HG02981 (cell line): Measurements from ENCODE around the gene CRADD.
"Not testable (repeated sequence)": the region's sequence is repeated elsewhere in the genome, so short reads cannot be mapped to it uniquely, and the experiment has no call there.

Experiments used
- ATAC-seq: cut with Tn5 transposase; IDR thresholded peaks from one replicate; pipeline ENCODE4 v1.9.1; 2021; ENCODE audit warnings: mild to moderate bottlenecking, moderate library complexity; ENCODE audit not compliant: unreplicated experiment

Gene CRADD

GRCh38 chr12:93754859-93755258, 77.7 kb downstream of the CRADD start:
- ATAC-seq: not testable (repeated sequence)

DNA sequence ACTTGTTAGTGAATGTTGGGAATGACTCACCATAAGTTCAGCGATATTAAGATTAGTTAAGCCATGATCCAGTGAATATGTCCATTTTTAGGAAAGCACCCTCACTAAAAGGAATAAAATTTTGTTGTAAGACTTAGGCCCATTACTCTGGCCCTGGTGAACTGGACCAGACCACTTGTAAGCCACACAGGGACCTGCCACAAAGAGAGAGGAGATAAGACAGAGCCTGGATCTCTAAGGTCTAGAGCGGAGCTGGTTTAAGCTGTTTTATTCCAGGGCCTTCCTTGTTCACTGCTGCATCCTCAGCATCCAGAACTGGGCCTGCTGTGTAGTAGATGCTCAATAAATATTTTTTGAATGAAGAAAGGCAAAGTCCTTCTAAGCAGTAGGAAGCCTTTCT, 79.1 kb downstream of the CRADD start:
- ATAC-seq: no peak

DNA sequence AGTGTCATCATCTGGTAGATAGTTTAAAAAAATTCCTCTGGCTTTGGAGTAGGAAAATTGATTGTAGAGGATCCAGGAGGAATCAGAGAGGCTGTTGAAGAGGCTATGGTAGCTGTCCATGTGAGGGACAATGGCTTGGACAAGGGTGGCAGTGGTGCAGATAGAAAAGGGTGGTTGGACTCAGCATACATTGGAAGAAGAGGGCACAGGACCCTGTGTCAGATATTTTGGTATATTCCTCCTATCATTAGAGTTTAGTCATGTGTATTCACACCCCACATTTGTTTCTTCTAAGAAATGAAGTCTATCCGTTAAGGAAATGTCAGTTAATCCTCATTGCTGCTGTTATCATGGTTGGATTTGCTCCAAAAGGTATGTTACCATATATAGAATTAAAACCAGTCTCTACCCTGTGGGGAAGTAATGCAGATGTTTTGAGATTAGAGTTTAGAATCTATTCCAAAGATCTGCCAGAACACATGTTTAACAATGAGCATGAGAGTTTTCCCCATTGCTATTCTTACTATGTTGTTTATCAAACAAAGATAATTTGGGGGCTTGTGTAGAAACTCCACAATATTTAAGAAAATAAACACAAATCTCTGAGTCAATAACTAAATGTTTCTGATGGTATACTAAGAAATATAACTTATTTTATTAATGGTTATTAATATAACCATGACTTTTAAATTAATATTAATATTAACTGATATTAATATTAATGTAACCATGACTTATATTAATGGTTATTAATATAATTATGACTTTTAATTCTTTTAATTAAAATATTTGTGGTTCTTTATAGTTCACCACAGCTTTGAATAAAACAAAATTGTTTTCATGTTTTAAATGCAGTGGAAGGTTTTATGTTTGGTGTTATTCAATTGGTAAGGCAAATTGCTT, 80.9 kb downstream of the CRADD start:
- no peak for ATAC-seq

DNA sequence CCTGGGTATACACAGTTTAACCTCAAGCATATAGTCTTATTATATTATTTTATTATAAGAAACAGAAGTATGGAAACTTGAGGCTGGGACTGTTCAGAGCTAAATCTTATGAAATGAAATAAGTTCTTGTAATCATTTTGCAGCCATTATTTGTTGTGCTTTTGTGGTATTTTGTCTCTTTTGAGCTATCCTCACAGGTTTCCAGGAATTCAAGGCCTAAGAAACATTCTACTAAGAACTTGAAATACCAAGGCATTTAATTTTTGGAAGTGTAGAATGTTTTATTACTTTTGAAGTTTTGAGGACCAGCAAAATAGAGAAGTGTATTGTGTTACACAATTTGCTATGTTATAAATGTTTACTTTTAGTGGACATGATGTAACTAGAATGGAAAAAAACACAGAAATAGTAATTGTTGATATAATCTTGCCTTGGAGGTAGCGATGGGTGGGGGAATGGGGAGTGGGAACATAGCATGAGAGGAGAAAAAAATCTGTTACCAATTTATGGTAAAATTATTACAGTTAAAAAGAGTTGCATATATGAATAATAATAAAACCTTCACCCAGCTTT, 81.7 kb downstream of the CRADD start:
- no peak for ATAC-seq

GRCh38 chr12:93759512-93760081, 82.4 kb downstream of the CRADD start:
- no peak for ATAC-seq

- ATAC-seq: no peak
Measured at GRCh38 chr12:93760275-93760875, 83.2 kb downstream of the CRADD start.

DNA sequence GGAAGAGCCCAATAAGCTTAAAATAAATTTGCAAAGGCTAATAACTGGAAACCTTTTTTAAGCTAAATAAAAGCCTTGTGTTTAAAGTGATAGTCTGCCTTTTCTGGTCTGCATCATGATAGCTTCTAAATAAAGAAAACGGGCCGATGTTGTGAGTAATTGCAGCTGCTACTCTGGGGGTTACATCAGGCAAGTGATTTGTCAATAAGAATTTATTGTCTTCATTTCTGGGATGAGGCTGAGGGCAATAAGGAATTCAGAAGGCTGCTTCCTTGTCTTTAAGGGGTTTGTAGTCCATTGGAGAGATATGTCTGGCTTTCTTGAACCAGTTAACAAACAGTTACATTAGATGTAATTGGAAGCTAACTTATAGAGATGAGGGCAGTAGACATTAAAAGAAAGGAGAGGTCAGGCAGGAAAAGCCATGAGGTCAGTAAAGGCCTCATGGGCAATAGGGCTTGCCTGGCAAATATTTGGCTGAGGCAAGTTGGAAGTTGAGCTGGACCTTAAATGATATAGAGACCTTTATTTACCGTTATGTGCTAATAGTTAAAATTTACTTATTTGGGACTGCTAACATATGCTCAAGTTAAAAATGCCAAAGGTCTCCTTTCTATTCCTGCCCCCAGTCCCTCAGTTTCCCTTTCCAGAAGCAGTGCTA, 85.0 kb downstream of the CRADD start:
- no peak for ATAC-seq

DNA sequence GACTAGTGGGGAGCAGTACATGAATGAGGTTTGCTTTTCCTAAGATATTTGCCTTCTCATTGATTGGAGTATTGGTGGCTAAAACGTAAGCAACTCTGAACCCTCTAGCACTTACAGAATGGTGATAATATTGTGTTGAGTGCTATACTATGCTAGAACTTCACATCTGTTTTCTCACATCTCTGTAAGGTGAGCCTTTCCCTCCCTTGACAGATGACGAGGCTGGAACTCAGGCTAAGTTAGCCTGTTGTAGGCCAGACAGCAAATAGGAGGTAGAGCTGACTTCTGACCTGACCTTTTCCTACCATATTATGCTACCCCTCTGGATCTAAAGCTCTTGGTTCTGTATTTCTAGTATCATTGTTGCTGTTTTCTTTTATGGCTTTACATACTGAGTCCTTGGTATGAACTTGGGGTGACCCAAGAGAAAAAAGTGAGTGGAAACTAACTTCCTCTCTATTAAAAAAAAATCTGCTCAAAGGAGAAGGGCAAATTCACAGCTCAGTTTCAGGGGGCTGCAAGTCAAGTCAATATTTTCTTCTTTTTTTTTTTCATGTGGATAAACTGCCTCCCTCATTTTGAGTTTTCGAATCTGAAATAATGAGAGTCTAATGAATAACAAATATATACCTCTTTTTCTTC, 85.9 kb downstream of the CRADD start:
- ATAC-seq: no peak

- ATAC-seq: no peak
Measured at GRCh38 chr12:93763746-93764147, 86.6 kb downstream of the CRADD start.

- ATAC-seq: no peak
Measured at GRCh38 chr12:93766371-93766770, 89.2 kb downstream of the CRADD start.

- ATAC-seq: no peak
Measured at GRCh38 chr12:93766796-93767523, 89.8 kb downstream of the CRADD start.

DNA sequence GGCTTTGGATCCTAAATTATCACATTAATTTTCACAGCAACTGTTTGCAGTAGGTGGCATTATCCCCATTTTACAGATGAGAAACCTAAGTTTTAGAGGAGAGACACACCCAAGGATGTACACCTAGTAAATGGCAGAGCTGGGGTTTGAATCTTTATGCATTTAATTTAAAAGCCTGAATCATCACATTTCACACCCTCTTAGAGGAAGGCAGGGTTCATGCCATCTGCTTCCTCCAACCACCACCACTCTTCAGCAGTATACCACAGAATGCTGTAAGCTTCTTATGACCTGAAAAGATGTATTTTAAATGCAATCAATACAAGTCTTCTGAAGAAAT, 90.3 kb downstream of the CRADD start:
- ATAC-seq: no peak

DNA sequence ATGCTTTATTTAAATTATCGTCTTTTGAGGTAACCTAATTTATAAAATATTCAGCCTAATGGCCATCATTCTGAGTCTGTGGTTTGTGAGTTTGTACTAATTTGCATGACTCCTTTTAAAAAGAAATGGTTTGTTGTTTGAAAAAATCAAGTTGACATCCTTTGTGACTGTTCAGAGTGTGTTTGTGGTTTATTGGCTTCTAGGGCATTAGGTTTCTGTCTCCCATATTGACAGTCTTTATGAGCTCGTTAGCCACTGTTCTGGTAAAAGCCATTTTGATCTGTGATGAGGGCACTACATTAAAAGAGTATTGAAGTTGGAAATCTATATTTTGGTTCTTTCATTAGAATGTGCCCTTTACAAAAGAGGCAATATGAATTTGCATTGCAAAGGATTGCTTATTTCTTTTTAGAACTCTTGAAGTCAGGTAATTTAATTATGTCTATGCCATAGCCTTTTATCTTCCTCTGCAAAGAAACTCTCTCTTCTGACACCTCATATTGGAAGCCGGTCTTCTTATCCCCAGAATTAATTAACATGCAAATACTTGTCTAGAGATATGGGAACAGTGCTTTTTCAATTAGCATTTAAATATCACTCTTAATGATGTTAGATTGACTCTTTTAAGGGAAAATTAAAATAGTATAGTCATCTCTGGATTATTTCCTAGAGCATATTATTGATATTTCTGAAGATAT, 95.0 kb downstream of the CRADD start:
- ATAC-seq: no peak

DNA sequence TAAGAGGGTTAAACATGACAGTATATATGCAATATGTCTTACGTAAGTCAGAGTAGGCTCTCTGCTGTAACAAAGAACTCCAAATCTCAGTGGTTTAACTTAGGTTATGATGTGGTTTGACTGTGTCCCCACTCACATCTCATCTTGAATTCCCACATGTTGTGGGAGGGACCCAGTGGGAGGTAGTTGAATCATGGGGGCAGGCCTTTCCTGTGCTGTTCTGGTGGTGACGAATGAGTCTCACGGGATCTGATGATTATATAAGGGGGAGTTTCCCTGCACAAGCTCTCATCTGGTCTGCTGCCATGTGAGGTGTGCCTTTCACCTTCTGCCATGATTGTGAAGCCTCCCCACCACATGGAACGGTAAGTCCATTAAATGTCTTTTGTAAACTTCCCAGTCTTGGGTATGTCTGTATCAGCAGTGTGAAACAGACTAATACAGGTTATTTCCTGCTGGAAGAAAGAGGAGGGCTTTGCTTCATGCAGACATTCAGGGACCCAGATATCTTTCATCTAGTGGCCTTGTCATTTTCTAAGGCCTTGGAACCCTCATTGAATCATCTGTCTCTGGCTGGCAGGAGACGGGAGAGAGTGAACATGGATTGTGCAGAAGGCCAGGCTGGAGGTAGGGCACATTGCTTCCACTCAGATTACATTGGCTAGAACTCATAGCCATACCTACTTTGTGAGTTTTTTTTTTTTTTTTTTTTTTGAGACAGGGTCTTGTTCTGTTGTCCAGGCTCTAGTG, 96.1 kb downstream of the CRADD start:
- no peak for ATAC-seq

DNA sequence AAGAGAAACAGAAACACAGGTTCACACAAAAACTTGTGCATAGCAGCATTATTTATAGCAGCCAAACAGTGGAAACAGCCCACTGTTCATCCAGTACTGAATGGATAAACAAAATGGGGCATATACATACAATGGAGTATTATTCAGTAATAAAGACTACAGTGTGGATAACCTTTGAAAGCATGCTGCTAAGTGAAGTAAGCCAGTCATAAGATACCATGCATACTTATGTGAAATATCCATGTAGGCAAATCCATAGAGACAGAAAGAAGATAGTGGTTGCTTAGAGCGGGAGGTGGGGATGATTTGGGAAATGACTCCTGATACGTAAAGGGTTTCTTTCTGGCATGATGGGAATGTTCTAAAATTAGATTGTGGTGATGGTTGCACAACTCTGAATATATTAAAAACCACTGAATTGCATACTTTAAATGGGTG, 99.4 kb downstream of the CRADD start:
- no peak for ATAC-seq

GRCh38 chr12:93777254-93777653, 100.1 kb downstream of the CRADD start:
- ATAC-seq: no peak

- no peak for ATAC-seq
Measured at GRCh38 chr12:93778306-93778705, 101.1 kb downstream of the CRADD start.

GRCh38 chr12:93778766-93779165, 101.6 kb downstream of the CRADD start:
- ATAC-seq: no peak

DNA sequence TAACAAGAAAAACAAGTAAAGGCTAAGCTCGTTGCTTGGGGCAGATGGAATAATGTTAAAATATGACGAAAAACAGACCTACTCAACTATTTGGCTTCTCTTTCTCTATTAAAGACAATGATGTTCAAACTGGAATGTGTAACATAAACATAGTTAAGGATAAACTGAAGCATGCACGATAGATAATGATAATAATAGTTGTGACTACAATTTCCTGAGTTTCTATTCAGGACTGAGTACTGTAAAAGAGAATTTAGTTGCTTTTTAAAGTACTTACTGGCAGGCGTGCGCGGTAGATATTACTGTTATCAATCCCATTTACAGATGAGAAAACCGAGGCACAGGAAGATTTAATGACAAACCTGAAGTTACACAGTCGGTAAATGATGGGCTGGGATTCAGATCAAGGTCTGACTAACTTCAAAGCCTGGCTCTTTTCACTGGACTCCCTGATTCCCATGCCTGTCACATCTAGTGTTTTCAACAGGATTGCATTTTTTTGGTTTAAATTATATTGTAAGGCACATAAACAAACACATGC, 103.0 kb downstream of the CRADD start:
- no peak for ATAC-seq
